Heart left ventricle (tissue), 16 donors: ENCODE results near the gene P2RY11. TPM values are rescaled to one million over a fixed set of nuclear protein-coding genes. Genes with fewer than 3 reads are reported as not detected.

ENCODE experiments used
- ATAC-seq, 4 donors: fragments of 200-7000 bp; cut with Tn5 transposase; one replicate each; pipeline ENCODE4 v1.9.1; 2020 to 2022; ENCODE audit warnings: moderate library complexity in 4 of 4, mild to moderate bottlenecking in 3 of 4, moderate number of reproducible peaks in 1 of 4
- DNase-seq, 5 donors: peaks; one replicate each; pipeline ENCODE4 v3.0.0-alpha.2; 2020
- H3K27ac ChIP-seq, 12 donors: fragments of 200-600 bp; sonication (generic) in 4 of 12; one replicate each; pipeline versions ENCODE4 v1.5.0 to v1.8.0; 2016 to 2022; ENCODE audit warnings: mild to moderate bottlenecking in 2 of 12
- H3K27me3 ChIP-seq, 9 donors: fragments of 200-600 bp; sonication (generic) in 2 of 9; one replicate each; pipeline versions ENCODE4 v1.5.1 to v1.8.0; 2016 to 2022; ENCODE audit warnings: mild to moderate bottlenecking in 3 of 9
- H3K36me3 ChIP-seq, 9 donors: fragments of 200-600 bp; sonication (generic) in 2 of 9; one replicate each; pipeline versions ENCODE4 v1.5.0 to v1.8.0; 2018 to 2022; ENCODE audit warnings: mild to moderate bottlenecking in 2 of 9
- H3K4me1 ChIP-seq, 12 donors: fragments of 200-600 bp; sonication (generic) in 4 of 12; one replicate each; pipeline versions ENCODE4 v1.5.0 to v1.8.0; 2016 to 2022; ENCODE audit warnings: mild to moderate bottlenecking in 3 of 12
- H3K4me3 ChIP-seq, 12 donors: fragments of 200-600 bp; sonication (generic) in 4 of 12; one replicate each; pipeline versions ENCODE4 v1.5.0 to v1.8.0; 2017 to 2022; ENCODE audit warnings: mild to moderate bottlenecking in 9 of 12, moderate library complexity in 4 of 12
- H3K9me3 ChIP-seq, 12 donors: fragments of 200-600 bp; sonication (generic) in 4 of 12; one replicate each; pipeline versions ENCODE4 v1.5.0 to v1.8.0; 2016 to 2022; ENCODE audit warnings: mild to moderate bottlenecking in 1 of 12
- CTCF ChIP-seq, 12 donors: fragments of 200-600 bp; sonication (generic) in 4 of 12; IDR thresholded peaks; one replicate each; pipeline versions ENCODE4 v1.5.0 to v1.8.0; 2018 to 2022; ENCODE audit warnings: antibody characterized with exemption in 12 of 12, mild to moderate bottlenecking in 5 of 12
- POLR2A ChIP-seq, 2 donors: fragments of 450-650 bp; IDR thresholded peaks; one replicate each; pipeline ENCODE4 v1.6.1; 2017; ENCODE audit warnings: antibody characterized with exemption in 2 of 2, mild to moderate bottlenecking in 2 of 2, moderate library complexity in 2 of 2
- WGBS, 4 donors: extraction: QIAGEN DNeasy Blood & Tissue Kit in 2 of 4; methylation state at CpG; one replicate each; pipeline versions ENCODE4 v1.1.5 to v1.1.7; 2013 to 2018; 5-methylcytosine and 5-hydroxymethylcytosine counted together
- intact Hi-C, 10 donors: fragments of 100-400 bp; cut with DNase I; formaldehyde crosslinking; loops; one replicate each; pipeline versions ENCODE4 v1.11.1 to v1.14.2; 2022
- polyA plus RNA-seq, 2 donors: library from polyadenylated mRNA; stranded (reverse); fragments of 200-250 nt; gene quantifications; one replicate each; pipeline ENCODE4 v1.2.3, GENCODE V29; 2013
- total RNA-seq, 9 donors: library from RNA; depleted of rRNA in 2 of 9; stranded (reverse); fragments of >200 nt in 2 of 9; fragmentation: NEBNext Ultra II Directional in 3 of 9; extraction: Animal tissue kit (Norgen Biotek cat#: 25700) in 3 of 9; gene quantifications; one replicate each; pipeline versions ENCODE4 v1.1.0 to v1.2.4, GENCODE V29; 2016 to 2023
- donor health status: ischemic (EF 13 %, LVEDD 7.1; RV severe dilation, severe dysfunction).
- donor health status: healthy with polysubstance abuse.
- donor health status: DM: no; HTN: yes; CAD: no.
- donor health status: DM: no; HTN: no; CAD: no.
- donor health status: ischemic (EF 25% LVEDD 6.9; RV normal size, moderate dysfunction).
- donor health status: ischemic (EF 25% LVEDD 5.7; RV mildly dilated, moderate dysfunction).
- donor health status: healthy.
- donor health status: DM: yes; HTN: yes; CAD: no.
- donor health status: ischemic (EF 35%, LVEDD 5.7; RV mildly dilated, moderate dysfunction).
- donor health status: nonischemic (EF 11% LVEDD 7.7; RV severe dilation, severe dysfunction).
- donor health status: DM: yes; HTN: yes; CAD: no.
- donor health status: PGD.
- donor health status: ischemic (EF 29% LVEDD 5.4; RV normal size, mild dysfunction).
- donor health status: nonischemic (EF 23%, LVEDD 6.1; RV moderate dilation, normal function).

P2RY11 gene
- total and polyA plus RNA-seq, 11 donors = 3.1 to 11.7 (median 5.2) TPM

GRCh38 chr19:10146142-10146541 lies 34.6 kb downstream of the P2RY11 start:
- TF ChIP-seq CTCF (IDR thresholded peaks at IDR 0.05) (no peak), POLR2A (IDR thresholded peaks at IDR 0.05) (no peak)
- DNase-seq (no peak), ATAC-seq (no peak)
- H3K36me3 ChIP-seq = peaks cover 2 to 100% (median 96%) of the 10 kb centered on the region in 9 donors
- H3K27ac ChIP-seq = no peak overlapping the region
- no peak overlapping the region for H3K4me3 ChIP-seq
- H3K9me3 ChIP-seq = no peaks in the 10 kb centered on the region
- intact Hi-C loops = no loop called here
- WGBS, 4 donors = 94 to 97% (median 95%) methylated on average over 8 to 14 of the region's 14 CpGs
- H3K27me3 ChIP-seq = no peaks in the 10 kb centered on the region
- no peaks in the 10 kb centered on the region for H3K4me1 ChIP-seq

GRCh38 chr19:10149427-10149826 lies 37.9 kb downstream of the P2RY11 start:
- Histone ChIP-seq H3K4me3 (no peak overlapping the region), H3K27ac (no peak overlapping the region), H3K9me3 (no peaks in the 10 kb centered on the region), H3K4me1 (no peaks in the 10 kb centered on the region), H3K36me3 (peaks cover 5 to 99% (median 95%) of the 10 kb centered on the region in 9 donors), H3K27me3 (no peaks in the 10 kb centered on the region)
- ATAC-seq (no peak), DNase-seq (no peak)
- intact Hi-C loops = no loop called here
- WGBS, 4 donors = 93 to 96% (median 96%) methylated on average over 12 of the region's 12 CpGs
- TF ChIP-seq POLR2A (IDR thresholded peaks at IDR 0.05) = no peak
- no peak for TF ChIP-seq CTCF (IDR thresholded peaks at IDR 0.05)

- 83 to 86% (median 85%) methylated on average over 5 of the region's 5 CpGs for WGBS, 4 donors
- no peak for TF ChIP-seq POLR2A (IDR thresholded peaks at IDR 0.05)
- TF ChIP-seq CTCF (IDR thresholded peaks at IDR 0.05) = no peak
- ATAC-seq (no peak), DNase-seq (no peak)
- no peaks in the 10 kb centered on the region for H3K27me3 ChIP-seq
- intact Hi-C loops = no loop called here
- H3K4me3 ChIP-seq = no peak overlapping the region
- H3K27ac ChIP-seq = no peak overlapping the region
- H3K4me1 ChIP-seq = no peaks in the 10 kb centered on the region
- peaks cover 5 to 99% (median 97%) of the 10 kb centered on the region in 9 donors for H3K36me3 ChIP-seq
- no peaks in the 10 kb centered on the region for H3K9me3 ChIP-seq
Observed at GRCh38 chr19:10151521-10151920, 40.0 kb downstream of the P2RY11 start.

- TF ChIP-seq POLR2A (IDR thresholded peaks at IDR 0.05) (no peak), CTCF (IDR thresholded peaks at IDR 0.05) (no peak)
- 92 to 97% (median 95%) methylated on average over 3 of the region's 3 CpGs for WGBS, 4 donors
- H3K4me3 ChIP-seq = no peak overlapping the region
- no peak for DNase-seq
- no peak overlapping the region for H3K27ac ChIP-seq
- no peak for ATAC-seq
- intact Hi-C loops = no loop called here
- H3K4me1 ChIP-seq = no peaks in the 10 kb centered on the region
- no peaks in the 10 kb centered on the region for H3K9me3 ChIP-seq
- H3K36me3 ChIP-seq = peaks cover 3 to 99% (median 97%) of the 10 kb centered on the region in 9 donors
- H3K27me3 ChIP-seq = no peaks in the 10 kb centered on the region
Observed at GRCh38 chr19:10152100-10152499, 40.6 kb downstream of the P2RY11 start.
